C4-2B (cell line): ENCODE data around the gene CCDC87.
"Not testable (repeated sequence)": the region's sequence is repeated elsewhere in the genome, so short reads cannot be mapped to it uniquely, and the experiment has no call there.

Experiments used
- CTCF ChIP-seq: fragments of 450-650 bp; conservative IDR thresholded peaks from 2 replicates; pipeline ENCODE4 v1.5.1; 2017; ENCODE audit warnings: mild to moderate bottlenecking
- ZFX ChIP-seq: fragments of 450-650 bp; IDR thresholded peaks from 2 replicates; pipeline ENCODE4 v1.6.1; 2017

GRCh38 chr11:66585447-66585846 lies 7.4 kb downstream of the CCDC87 start:
- TF ChIP-seq CTCF, ZFX: not testable (repeated sequence)
